NOMO-1 (cell line): ENCODE measurements around the gene KCNAB2.
"Not testable (repeated sequence)": the region's sequence is repeated elsewhere in the genome, so short reads cannot be mapped to it uniquely, and the experiment has no call there.

Experiments used
- DNase-seq, 2 experiments: peaks; one replicate each; lab custom pipeline; 2025; ENCODE audit not compliant: unreplicated experiment in 2 of 2; lab: John Stamatoyannopoulos, UW

KCNAB2 gene

DNA sequence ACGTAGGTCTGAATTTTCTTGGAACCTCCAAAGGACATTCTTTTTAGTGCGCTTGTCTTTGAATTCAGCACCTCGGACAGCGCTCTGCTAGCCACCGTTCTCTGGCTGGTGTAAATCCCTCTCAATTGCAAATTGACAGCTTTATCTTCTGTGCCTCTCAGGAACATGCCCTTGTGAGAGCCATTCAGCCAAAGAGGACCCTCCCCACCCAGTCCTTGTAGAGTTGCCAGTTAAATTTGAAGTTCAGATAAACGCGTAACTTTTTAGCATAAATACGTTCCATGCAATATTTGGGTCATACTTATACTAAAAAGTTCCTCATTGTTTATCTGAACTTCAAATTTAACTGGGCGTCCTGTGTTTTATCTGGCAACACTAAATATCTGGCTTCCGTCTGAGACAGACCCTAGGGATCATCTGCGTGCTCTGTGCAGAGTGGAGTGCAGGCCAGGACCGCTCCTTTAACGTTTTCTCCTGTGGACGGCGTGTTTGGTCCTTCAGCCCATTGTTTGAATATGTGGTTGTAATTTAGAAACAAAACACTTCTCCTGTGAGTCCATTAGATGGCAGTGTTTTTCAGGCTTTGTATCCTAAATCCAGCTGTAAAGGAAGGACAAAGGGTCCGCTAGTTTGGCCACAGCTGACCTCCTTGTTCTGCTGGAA is 7.0 kb downstream of the KCNAB2 start:
- peak in 1 of 2 experiments; percentile 31 for DNase-seq

DNA sequence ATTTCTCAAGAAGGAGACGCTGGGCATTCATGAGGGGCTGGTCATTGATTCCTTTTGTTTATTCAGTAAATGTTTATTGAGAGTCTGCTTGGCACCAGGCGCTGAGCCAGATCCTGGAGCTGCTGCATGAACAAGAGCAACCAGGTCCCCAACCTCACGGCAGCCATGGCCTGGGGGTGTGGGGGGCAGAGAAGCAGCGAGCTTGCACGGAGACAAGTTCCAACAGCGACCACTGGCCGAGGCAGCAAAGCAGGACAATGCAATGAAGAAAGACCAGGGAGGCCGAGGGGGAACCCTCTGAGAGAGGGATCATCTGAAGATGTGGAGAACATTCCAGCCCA is 7.5 kb downstream of the KCNAB2 start:
- DNase-seq, result no peak

DNA sequence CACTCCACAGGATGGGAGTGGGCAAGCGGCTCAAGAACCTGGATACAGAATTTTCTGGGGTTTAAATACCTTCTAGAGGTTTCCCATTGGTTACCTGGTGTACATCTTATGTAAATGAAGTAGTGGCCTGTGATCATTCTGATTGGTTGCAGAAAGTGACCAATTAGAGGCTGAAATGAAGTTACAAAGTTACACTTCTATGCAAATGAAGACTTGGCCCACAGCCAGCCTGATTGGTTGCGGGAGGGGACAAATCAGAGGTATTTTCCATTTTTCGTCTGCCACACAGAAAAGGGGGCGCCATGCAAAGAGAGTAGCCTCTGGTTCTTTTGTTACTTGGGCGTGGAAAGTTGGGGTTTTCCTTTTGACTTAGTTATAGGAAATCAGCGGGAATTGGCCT is 8.9 kb downstream of the KCNAB2 start:
- no peak for DNase-seq

DNA sequence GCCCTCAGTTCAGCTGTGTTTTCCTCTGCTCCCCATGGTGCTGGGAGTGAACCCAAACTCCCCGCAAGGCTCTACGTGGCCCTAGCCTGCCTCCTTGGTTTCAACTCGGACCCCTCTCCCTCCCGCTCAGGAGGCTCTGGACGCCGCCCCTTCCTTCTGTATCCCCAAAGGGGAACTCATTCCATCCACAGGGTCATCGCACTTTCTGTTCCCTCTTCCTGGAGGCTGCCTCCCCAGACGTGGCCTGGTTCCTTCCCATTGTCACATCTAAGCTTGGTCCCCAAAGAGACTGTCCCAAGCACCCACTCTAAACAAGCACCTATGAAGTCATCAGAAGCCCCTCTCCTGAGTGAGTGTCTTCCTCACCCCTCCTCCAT is 10.9 kb downstream of the KCNAB2 start:
- no peak for DNase-seq

DNA sequence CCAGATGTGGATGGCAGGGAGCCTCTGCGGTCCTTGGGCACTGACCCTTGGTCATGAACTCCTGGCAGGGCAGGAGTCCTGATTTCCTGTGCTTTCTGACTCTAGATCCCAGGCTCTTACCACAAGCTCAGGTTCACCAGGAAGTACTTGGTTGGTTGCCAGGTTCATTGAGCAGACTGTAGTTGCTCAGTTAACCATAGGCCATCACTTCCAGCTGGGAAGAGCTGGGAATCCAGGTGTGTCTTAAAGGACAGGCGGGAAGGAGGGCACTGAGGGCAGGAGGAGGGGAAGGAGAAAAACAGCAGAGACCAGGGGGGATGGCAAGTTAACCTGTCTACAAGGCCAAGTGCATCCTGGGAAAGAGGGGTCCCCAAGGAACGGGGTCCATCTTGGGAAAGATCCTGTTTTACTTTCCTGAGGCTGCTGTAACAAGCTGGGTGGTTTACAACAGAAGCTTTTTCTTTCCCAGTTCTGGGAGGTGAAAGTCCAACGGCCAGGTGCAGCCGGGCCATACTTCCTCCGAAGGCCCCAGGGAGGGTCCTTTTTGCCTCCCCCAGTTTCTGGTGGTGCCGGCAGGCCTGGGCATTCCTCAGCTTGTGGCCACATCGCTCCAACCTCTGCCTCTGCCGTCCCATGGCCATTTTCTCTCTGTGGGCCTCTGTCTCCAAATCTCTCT is 11.6 kb downstream of the KCNAB2 start:
- DNase-seq, result no peak

DNA sequence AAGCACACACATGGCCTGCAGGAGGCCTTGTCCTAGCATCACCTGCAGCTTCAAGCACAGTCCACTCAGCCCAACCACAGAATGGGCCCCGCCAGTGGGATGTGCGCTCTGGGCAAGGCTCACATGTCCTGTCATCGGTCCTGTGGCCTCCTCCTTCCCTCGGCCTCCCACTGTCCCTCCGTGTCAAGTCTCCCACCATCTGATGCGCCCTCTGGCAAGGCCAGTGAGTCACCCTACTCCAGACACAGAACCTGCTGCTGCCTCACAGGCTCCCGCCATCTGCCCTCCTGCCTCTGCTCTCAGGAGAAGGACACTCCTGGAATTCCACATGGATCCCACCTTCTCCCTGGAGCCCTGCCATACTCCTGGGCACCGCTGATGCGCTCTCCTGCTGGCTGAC is 14.2 kb downstream of the KCNAB2 start:
- no peak for DNase-seq

DNA sequence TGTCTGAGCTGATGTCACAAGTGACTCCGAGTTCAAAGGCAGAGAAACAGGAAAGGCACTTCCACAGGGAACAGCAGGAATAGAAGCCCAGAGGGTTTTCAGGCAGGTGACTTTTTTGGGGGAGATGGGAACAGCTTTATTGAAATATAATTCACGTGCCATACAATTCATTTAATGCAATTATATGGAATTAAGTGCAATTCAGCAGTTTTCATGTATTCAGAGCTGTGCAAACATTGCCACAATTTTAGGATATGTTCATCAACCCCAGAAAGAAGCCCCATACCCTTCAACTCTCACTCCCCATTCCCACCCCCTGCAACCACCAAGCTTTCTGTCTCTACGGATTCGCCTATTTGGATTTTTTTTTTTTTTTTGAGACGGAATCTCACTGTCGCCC is 17.0 kb downstream of the KCNAB2 start:
- no peak for DNase-seq

DNA sequence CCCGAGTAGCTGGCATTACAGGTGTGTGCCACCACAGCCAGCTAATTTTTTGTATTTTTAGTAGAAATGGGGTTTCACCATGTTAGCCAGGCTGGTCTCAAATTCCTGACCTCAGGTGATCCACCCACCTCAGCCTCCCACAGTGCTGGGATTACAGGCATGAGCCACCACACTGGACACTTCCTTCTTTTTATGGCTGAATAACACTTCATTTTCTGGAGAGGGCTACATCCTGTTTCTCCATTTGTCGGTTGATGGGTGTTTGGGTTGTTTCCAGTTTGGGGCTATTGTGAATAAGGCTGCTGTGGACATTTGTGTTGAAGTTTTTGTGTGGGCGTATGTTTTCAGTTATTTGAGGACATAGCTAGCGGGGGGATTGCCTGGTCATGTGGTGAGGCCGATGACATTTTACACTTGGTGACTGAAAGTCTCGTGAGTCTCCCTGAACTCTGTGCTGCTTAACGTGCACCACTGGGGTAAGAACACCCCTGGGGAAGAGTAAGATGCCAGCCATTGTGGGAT is 17.9 kb downstream of the KCNAB2 start:
- not testable (repeated sequence) for DNase-seq

DNA sequence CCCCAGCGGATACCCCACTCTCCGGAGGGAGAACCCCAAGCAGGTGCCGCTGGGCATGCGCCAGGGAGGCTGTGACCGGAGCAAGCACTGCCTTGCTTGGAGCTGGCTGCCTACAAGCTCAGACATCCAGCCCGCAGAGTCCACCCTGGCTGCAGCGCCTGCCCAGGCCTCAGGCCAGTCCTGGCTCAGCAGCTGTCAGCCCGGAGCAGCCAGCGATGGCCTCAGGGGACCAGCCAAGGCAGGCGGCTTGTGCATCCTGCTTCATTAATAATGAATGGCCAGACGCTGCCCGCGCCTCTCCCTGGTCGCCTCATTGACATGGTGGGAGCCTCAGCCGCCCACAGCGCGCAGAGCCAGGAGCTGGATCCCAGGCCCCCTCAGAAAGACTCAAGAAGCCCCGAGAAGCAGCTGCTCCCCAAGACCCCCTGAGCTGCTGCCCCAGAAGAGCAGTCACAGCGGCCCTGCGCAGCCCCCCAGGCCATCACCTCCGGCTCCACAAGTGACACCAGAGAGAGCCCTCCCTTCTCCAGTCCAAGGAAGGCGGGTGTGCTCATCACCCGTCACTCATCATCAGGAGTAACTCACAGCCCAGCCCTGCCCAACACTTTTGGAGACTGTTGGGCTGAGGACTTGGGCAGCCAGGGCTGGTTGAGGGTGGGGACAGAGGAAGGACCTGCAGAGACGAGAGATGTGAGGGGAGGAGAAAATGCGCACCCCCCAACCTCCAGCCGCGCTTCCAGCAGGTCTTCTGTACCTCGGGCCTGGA is 19.6 kb downstream of the KCNAB2 start:
- DNase-seq, result no peak

DNA sequence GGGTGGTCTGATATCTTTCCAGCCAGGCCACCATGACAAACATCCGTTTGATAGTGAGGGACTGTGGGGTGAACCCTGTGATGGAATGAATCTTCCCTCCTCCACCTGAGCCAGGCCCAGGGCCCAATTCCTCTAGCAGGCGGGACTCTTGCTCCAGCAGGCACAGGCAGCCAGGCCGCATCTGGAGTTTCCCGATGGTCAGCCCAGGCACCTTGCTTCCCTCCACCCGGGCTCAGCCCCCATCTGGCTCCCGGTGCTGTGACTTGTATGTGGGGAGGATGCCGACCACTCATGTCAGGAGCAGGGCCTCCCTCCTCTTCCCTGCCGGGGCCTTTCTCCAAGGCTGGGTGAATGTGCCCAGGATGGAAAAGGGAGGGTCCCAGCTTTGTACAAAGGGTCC is 21.0 kb downstream of the KCNAB2 start:
- no peak for DNase-seq

DNA sequence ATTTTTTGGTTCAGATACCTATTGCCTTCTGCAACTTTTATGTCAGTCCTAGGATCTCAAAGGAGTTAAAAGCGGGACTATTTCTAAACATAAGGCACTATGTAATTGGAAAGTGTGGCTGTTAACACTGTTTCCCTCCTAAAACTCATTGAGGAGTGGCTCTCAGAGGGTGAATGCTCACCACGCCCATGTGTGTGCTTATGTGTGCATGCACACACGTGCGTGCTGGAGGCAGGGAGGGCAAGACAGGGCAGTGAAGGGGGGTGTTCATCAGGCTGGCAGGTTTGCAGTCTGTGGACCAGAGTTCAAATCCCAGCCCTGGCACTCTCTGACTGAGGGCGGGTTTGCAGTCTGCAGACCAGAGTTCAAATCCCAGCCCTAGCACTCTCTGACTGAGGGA is 22.4 kb downstream of the KCNAB2 start:
- DNase-seq, result no peak

DNA sequence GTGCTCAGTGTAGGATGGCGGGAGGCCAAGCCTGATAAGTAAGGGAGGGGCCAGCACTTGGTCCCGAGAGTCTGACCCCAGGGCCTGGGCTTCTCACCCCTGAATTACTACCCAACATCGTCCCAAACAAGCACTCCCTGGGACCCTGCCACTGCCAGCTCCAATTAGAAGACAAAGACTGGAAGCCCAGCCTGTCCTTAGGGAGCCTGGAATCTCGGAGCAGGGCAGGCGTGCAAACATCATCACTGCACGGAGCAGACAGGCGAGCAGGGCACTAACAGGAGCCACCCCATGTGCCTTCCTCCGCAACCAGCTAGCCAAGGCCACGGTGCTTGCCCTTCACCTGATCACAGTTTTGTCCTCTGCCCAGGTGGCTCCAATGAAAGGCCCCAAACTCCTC is 23.2 kb downstream of the KCNAB2 start:
- DNase-seq, result no peak

DNA sequence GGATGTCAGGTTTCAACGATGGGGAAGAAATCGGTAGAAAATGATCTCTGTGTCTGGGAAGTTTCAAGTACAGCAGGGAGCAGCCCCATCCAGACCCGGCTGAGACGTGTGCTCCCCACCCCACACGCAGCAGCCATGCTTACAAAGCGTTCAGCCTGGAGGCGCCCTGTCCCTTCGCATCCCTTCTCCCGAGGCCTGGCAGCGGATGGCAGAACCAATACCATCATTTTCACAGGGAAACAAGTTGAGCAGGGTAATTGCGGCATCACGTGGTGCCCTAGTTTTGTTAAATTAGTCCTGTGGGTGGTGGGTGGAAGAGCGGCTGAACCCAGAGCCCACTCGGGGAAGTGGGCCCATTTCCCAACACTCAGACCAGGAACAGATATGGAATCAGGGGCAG is 23.9 kb downstream of the KCNAB2 start:
- no peak for DNase-seq

DNA sequence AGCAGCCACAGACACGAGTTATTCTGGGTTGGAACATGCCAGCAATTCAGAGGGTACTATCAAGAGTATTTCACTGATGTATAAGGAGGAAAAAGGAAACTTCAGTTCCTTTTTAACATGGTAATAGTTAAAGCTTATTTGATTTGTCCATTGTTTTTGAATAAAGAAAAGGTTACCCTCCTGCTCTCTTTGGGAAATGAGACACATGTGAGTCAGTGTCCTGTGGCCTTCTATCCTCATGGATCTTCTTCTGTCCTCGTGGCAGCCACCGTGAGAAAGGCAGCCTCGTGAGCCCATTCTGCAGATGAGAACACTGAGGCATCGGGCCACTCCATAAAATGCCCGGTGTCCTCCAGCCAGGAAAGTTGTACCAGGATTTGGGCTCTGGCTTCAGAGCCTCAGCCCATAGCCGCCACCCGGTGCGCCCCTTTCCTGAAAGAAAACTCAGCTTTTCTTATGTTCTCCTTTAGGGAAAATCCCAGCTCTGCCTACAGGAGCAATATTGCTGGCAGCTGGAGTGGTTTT is 24.8 kb downstream of the KCNAB2 start:
- no peak for DNase-seq

DNA sequence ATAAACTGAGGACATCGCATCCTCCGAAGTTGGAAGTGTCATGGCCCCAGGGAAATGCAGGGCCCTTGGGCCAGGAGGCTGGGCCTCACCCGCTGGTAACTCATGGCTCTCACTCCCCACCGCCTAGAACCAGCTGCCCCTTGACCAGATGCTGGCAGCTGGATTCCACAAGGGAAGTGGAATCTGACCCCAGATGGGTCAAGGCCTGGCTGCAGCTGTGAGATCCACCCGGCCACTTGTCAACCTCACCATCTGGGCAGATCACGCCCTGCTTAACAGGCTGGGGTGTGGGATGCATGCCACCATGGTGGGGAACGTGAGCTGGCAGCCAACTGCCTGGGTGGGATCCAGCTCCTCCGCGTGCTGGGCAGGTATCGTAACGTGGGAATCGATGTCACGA is 25.5 kb downstream of the KCNAB2 start:
- DNase-seq, result no peak

DNA sequence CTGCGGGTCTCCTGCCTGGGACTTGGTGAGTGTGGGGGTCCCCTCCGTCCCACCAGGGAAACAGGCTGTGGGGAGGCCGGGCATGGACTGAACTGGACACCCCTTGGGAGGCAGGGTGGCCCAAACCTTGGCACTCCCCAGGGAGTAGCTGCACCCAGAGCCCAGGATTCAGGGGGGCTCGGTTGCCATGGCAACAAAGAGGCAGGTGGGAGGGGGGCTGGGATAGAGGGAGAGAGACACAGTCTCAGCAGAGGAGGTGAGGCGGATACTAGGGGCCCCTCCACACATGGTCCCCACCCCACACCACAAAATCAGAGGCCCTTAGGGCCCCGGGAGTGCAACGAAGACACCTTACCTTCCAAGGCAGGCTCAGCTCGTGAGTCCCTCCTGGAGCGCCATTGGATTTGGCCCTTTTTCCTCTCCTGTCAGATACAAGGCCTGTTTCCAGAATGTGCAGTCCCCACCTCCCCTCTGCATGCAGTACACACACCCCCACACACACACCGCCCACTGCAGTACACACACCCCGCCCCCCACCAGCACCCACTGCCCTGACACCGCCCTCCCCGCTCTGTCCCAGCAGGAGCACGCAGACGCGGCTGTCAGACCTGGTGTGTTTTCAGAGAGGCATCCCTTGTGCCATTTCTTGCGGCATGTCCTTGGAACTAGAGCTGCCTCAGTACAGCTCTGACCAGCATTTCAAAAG is 27.2 kb downstream of the KCNAB2 start:
- no peak for DNase-seq

DNA sequence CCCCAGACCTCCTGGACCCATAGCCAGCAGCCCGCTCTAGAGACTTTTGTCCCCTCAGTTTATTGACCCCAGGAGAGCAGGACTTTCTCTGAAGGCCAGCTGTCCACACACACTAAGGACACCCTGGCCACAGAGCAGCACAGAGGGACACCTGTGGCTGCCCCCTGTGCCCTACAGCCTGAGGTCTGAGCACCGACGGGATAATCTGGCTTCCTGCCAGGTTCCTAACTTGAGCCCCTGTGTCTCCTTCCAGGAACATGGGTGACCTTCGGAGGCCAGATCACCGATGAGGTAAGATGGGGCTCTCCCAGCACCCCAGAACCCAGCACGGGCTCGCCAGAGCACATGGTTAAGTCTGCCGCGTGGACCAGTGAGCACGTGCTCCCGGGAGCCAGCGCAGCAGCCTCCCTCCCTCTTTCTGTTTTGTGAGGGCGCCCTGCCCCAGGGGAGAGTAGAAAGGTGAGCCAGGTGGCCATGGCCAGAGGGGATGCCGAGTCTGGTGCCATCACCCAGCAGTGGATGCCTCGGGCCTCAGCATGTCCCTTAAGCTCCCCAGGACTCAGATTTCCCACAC is 27.9 kb downstream of the KCNAB2 start:
- DNase-seq, result no peak

DNA sequence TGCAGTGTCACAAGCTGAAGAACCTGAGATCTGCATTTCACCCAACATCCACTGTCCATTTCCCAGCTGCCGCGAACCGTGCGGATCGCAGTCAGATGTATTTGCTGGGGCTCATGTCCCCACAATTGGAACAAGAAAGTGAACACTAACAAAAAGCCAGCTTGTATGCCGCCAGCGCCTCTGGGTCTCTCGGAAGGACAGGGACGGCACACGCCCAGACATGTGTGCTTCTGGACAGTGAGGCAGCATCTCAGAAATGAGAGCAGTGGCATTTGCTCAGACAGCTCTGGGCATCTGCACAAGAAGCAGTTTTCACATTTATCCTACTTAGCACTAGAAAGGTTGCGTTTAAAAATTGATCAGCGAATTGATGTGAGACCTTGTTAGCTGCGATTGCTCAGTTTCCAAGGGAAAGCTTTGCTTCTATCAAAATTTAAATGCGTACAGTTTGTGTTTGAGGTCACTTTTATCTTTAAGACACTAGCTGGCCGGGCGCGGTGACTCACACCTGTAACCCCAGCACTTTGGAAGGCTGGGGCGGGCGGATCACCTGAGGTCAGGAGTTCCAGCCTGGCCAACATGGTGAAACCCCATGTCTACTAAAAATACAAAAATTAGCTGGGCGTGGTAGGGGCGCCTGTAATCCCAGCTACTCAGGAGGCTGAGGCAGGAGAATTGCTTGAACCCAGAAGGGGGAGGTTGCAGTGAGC is 28.7 kb downstream of the KCNAB2 start:
- no peak for DNase-seq

DNA sequence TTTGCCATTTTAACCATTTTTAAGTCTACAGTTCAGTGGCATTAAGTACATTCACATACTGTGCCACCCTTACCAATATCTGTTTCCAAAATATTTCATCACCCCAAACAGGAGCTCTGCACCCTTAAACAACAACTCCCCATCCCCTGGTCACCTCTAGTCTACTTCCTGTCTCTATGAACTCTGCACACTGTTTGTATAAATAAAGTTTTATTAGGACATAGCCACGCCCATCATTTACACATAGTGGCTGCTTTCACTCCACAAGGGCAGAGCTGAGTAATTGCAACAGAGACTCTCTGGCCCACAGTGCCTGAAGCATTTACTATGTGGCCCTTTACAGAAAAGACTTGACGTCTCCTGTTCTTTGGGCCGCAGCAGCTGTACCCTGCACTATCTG is 30.1 kb downstream of the KCNAB2 start:
- no peak for DNase-seq

DNA sequence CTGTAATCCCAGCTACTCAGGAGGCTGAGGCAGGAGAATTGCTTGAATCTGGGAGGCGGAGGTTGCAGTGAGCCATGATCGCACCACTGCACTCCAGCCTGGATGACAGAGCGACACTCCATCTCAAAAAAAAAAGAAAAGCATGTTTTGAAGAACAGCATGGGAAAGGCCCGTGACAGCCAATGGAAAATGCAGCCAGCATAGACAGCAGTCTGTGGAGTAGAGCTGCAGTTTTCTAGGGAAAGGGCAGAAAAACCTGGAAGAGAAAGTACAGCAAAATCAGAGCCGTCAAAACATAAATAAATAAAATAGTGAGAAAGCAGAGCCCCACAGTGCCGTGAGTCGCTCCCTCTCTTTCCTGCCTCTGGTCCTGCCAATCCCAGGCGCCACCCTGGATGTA is 31.4 kb downstream of the KCNAB2 start:
- DNase-seq, result not testable (repeated sequence)
